ACC112 (cell line): Measurements from ENCODE around the gene LMCD1.

Experiments
- H2AFZ ChIP-seq: fragments of 200-600 bp; sonication (generic); one replicate; pipeline ENCODE4 v1.6.0; 2017; ENCODE audit warnings: antibody characterized with exemption, low read length; ENCODE audit not compliant: unreplicated experiment
- H3K27ac ChIP-seq: fragments of 200-600 bp; sonication (generic); 2 replicates; pipeline ENCODE4 v1.5.1; 2014; ENCODE audit warnings: low read depth, mild to moderate bottlenecking, antibody characterized with exemption, low read length, moderate library complexity
- H3K27me3 ChIP-seq: fragments of 200-600 bp; sonication (generic); 2 replicates; pipeline ENCODE4 v1.6.1; 2014; ENCODE audit warnings: mild to moderate bottlenecking, antibody characterized with exemption, low read length, moderate library complexity, mixed read lengths; ENCODE audit not compliant: insufficient read depth
- H3K36me3 ChIP-seq: fragments of 200-600 bp; sonication (generic); 2 replicates; pipeline ENCODE4 v1.6.1; 2016; ENCODE audit warnings: mild to moderate bottlenecking, antibody characterized with exemption, low read length, moderate library complexity, mixed read lengths; ENCODE audit not compliant: insufficient read depth
- H3K4me1 ChIP-seq: fragments of 200-600 bp; sonication (generic); one replicate; pipeline ENCODE4 v1.6.1; 2016; ENCODE audit warnings: low read length, mixed read lengths; ENCODE audit not compliant: insufficient read depth, unreplicated experiment, control insufficient read depth
- H3K4me3 ChIP-seq: fragments of 200-600 bp; sonication (generic); 2 replicates; pipeline ENCODE4 v1.5.1; 2014; ENCODE audit warnings: mild to moderate bottlenecking, low read depth, low read length
- H3K79me2 ChIP-seq: fragments of 200-600 bp; sonication (generic); one replicate; pipeline ENCODE4 v1.6.0; 2016; ENCODE audit warnings: low read length; ENCODE audit not compliant: control insufficient read depth, unreplicated experiment, insufficient read depth

The LMCD1 gene

GRCh38 chr3:8532251-8532871 is 30.7 kb downstream of the LMCD1 start:
- Histone ChIP-seq H3K36me3 (peaks cover 21% of the 10 kb centered on the region), H3K4me3 (peak overlapping the region; percentile 28; the same call in 1 of the 2 replicates), H3K79me2 (peaks cover 9% of the 10 kb centered on the region), H3K4me1 (peaks cover 53% of the 10 kb centered on the region), H3K27me3 (no peaks in the 10 kb centered on the region), H2AFZ (no peak overlapping the region), H3K27ac (peak overlapping the region; percentile 71)

GRCh38 chr3:8536096-8537056 is 34.8 kb downstream of the LMCD1 start:
- no peak overlapping the region for H3K4me3 ChIP-seq
- H3K27me3 ChIP-seq: no peaks in the 10 kb centered on the region
- H2AFZ ChIP-seq: no peak overlapping the region
- H3K79me2 ChIP-seq: no peaks in the 10 kb centered on the region
- no peak overlapping the region for H3K27ac ChIP-seq
- H3K4me1 ChIP-seq: peaks cover 27% of the 10 kb centered on the region
- H3K36me3 ChIP-seq: peaks cover 22% of the 10 kb centered on the region

GRCh38 chr3:8537440-8537839 is 35.8 kb downstream of the LMCD1 start:
- peaks cover 17% of the 10 kb centered on the region for H3K4me1 ChIP-seq
- no peaks in the 10 kb centered on the region for H3K27me3 ChIP-seq
- H3K36me3 ChIP-seq: peaks cover 21% of the 10 kb centered on the region
- H3K79me2 ChIP-seq: no peaks in the 10 kb centered on the region
- no peak overlapping the region for H3K27ac ChIP-seq
- H2AFZ ChIP-seq: no peak overlapping the region
- no peak overlapping the region for H3K4me3 ChIP-seq

GRCh38 chr3:8538223-8538622 is 36.6 kb downstream of the LMCD1 start:
- H3K36me3 ChIP-seq: peaks cover 21% of the 10 kb centered on the region
- no peaks in the 10 kb centered on the region for H3K79me2 ChIP-seq
- H3K4me3 ChIP-seq: no peak overlapping the region
- H3K27me3 ChIP-seq: no peaks in the 10 kb centered on the region
- peaks cover 12% of the 10 kb centered on the region for H3K4me1 ChIP-seq
- H3K27ac ChIP-seq: peak overlapping the region; percentile 58
- H2AFZ ChIP-seq: no peak overlapping the region

- Histone ChIP-seq H3K4me3 (no peak overlapping the region), H3K79me2 (no peaks in the 10 kb centered on the region), H3K4me1 (peaks cover 12% of the 10 kb centered on the region), H3K36me3 (peaks cover 21% of the 10 kb centered on the region), H3K27me3 (no peaks in the 10 kb centered on the region), H3K27ac (peak overlapping the region; percentile 89), H2AFZ (no peak overlapping the region)
These were observed 37.3 kb downstream of the LMCD1 start for GRCh38 chr3:8538913-8539312.

GRCh38 chr3:8539419-8539818 is 37.8 kb downstream of the LMCD1 start:
- H3K4me1 ChIP-seq: peaks cover 12% of the 10 kb centered on the region
- no peak overlapping the region for H3K4me3 ChIP-seq
- H2AFZ ChIP-seq: no peak overlapping the region
- peaks cover 21% of the 10 kb centered on the region for H3K36me3 ChIP-seq
- H3K27ac ChIP-seq: peak overlapping the region; percentile 89
- no peaks in the 10 kb centered on the region for H3K79me2 ChIP-seq
- H3K27me3 ChIP-seq: no peaks in the 10 kb centered on the region

GRCh38 chr3:8540456-8540855 is 38.8 kb downstream of the LMCD1 start:
- Histone ChIP-seq H3K27ac (no peak overlapping the region), H3K27me3 (no peaks in the 10 kb centered on the region), H3K4me1 (peaks cover 12% of the 10 kb centered on the region), H3K36me3 (peaks cover 21% of the 10 kb centered on the region), H3K4me3 (no peak overlapping the region), H2AFZ (no peak overlapping the region), H3K79me2 (no peaks in the 10 kb centered on the region)

- Histone ChIP-seq H3K27me3 (no peaks in the 10 kb centered on the region), H2AFZ (no peak overlapping the region), H3K4me3 (no peak overlapping the region), H3K79me2 (no peaks in the 10 kb centered on the region), H3K27ac (no peak overlapping the region), H3K4me1 (peaks cover 12% of the 10 kb centered on the region), H3K36me3 (peaks cover 13% of the 10 kb centered on the region)
These were observed 39.9 kb downstream of the LMCD1 start for GRCh38 chr3:8541486-8541885.

- Histone ChIP-seq H3K4me3 (no peak overlapping the region), H3K36me3 (peaks cover 3% of the 10 kb centered on the region; the same call in 1 of the 2 replicates), H3K79me2 (no peaks in the 10 kb centered on the region)
These were observed 40.8 kb downstream of the LMCD1 start for GRCh38 chr3:8542190-8543135.

GRCh38 chr3:8546609-8547008 is 45.0 kb downstream of the LMCD1 start:
- Histone ChIP-seq H2AFZ (no peak overlapping the region), H3K79me2 (no peaks in the 10 kb centered on the region), H3K27ac (no peak overlapping the region), H3K4me1 (no peaks in the 10 kb centered on the region), H3K36me3 (peaks cover 10% of the 10 kb centered on the region; the same call in 1 of the 2 replicates), H3K27me3 (no peaks in the 10 kb centered on the region), H3K4me3 (no peak overlapping the region)

More at GRCh38 chr3:8542190-8543135, 40.8 kb downstream of the LMCD1 start:
- no peak overlapping the region for H2AFZ ChIP-seq
- peaks cover 12% of the 10 kb centered on the region for H3K4me1 ChIP-seq
- no peak overlapping the region for H3K27ac ChIP-seq
- H3K27me3 ChIP-seq: no peaks in the 10 kb centered on the region
